ENCODE results near the gene AMIGO1.
"Not testable (repeated sequence)": the region's sequence is repeated elsewhere in the genome, so short reads cannot be mapped to it uniquely, and the experiment has no call there.

AMIGO1 gene

GRCh38 chr1:109479311-109479710, 30.2 kb downstream of the AMIGO1 start:
- no peak for DNase-seq (ENCODE audit: insufficient read length, low spot score)
- no peak for FAIRE-seq
- no peak for TF ChIP-seq POU2F2 (IDR thresholded peaks at IDR 0.05; ENCODE audit: low read depth, low read length)
- TF ChIP-seq POLR2A (IDR thresholded peaks at IDR 0.05; ENCODE audit: low read depth, low read length), result no peak
- no peak for TF ChIP-seq TAF1 (IDR thresholded peaks at IDR 0.05; ENCODE audit: low read depth, low read length)
- no peak for TF ChIP-seq PAX5 (IDR thresholded peaks at IDR 0.05; ENCODE audit: insufficient read depth, low read length, severe bottlenecking)
- no peak for TF ChIP-seq POLR2AphosphoS5 (IDR thresholded peaks at IDR 0.05; ENCODE audit: low read depth, low read length)
- TF ChIP-seq SPI1 (IDR thresholded peaks at IDR 0.05; ENCODE audit: low read depth, low read length), result no peak

DNA sequence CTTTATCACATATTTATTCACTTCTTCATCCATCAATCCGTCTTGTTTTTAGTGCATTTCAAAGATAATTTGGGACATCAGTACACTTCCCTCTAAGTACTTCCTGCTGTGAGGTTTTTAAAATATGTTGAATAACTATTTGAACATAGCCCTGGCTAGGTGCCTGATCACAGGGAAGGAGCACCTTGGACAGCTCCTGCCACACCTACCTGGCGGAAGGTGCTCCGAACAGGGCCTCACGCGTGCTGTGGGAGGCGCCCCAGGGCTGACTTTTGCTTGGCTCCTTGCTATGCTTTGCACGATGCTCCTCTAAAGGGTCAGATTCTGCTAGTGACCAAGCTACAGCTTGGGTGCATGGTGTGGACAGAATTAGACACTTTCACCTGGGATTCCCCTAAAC, 30.7 kb downstream of the AMIGO1 start:
- DNase-seq (ENCODE audit: insufficient read length, low spot score) (no peak), FAIRE-seq (no peak)
- TF ChIP-seq POLR2AphosphoS5 (IDR thresholded peaks at IDR 0.05; ENCODE audit: low read depth, low read length) (no peak), TAF1 (IDR thresholded peaks at IDR 0.05; ENCODE audit: low read depth, low read length) (no peak), SPI1 (IDR thresholded peaks at IDR 0.05; ENCODE audit: low read depth, low read length) (no peak), PAX5 (IDR thresholded peaks at IDR 0.05; ENCODE audit: insufficient read depth, low read length, severe bottlenecking) (no peak), POU2F2 (IDR thresholded peaks at IDR 0.05; ENCODE audit: low read depth, low read length) (no peak), POLR2A (IDR thresholded peaks at IDR 0.05; ENCODE audit: low read depth, low read length) (no peak)

GRCh38 chr1:109477821-109478220, 31.7 kb downstream of the AMIGO1 start:
- DNase-seq (ENCODE audit: insufficient read length, low spot score) (no peak), FAIRE-seq (no peak)
- TF ChIP-seq PAX5 (IDR thresholded peaks at IDR 0.05; ENCODE audit: insufficient read depth, low read length, severe bottlenecking) (no peak), SPI1 (IDR thresholded peaks at IDR 0.05; ENCODE audit: low read depth, low read length) (no peak), POLR2A (IDR thresholded peaks at IDR 0.05; ENCODE audit: low read depth, low read length) (no peak), POLR2AphosphoS5 (IDR thresholded peaks at IDR 0.05; ENCODE audit: low read depth, low read length) (no peak), TAF1 (IDR thresholded peaks at IDR 0.05; ENCODE audit: low read depth, low read length) (no peak), POU2F2 (IDR thresholded peaks at IDR 0.05; ENCODE audit: low read depth, low read length) (no peak)

DNA sequence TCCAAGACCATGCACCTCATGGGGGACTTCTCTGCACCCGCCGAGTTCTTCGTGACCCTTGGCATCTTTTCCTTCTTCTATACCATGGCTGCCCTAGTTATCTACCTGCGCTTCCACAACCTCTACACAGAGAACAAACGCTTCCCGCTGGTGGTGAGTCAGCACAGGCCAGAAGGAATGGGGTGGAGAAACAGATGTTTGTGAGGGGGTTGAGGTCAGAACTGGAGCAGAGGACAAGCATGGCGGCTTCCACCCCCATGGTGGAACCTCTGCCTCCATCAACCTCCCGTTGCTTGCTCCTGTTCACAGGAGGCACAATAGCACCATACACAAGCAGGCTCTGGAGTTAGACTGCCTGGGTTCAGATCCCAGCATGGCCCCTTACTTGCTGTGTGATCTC, 32.7 kb downstream of the AMIGO1 start:
- TF ChIP-seq POU2F2 (IDR thresholded peaks at IDR 0.05; ENCODE audit: low read depth, low read length) (no peak), POLR2A (IDR thresholded peaks at IDR 0.05; ENCODE audit: low read depth, low read length) (no peak), POLR2AphosphoS5 (IDR thresholded peaks at IDR 0.05; ENCODE audit: low read depth, low read length) (no peak), PAX5 (IDR thresholded peaks at IDR 0.05; ENCODE audit: insufficient read depth, low read length, severe bottlenecking) (no peak), TAF1 (IDR thresholded peaks at IDR 0.05; ENCODE audit: low read depth, low read length) (no peak), SPI1 (IDR thresholded peaks at IDR 0.05; ENCODE audit: low read depth, low read length) (no peak)
- no peak for DNase-seq (ENCODE audit: insufficient read length, low spot score)
- FAIRE-seq, result no peak

GRCh38 chr1:109475261-109475660, 34.3 kb downstream of the AMIGO1 start:
- TF ChIP-seq POLR2A (IDR thresholded peaks at IDR 0.05; ENCODE audit: low read depth, low read length), result no peak
- TF ChIP-seq TAF1 (IDR thresholded peaks at IDR 0.05; ENCODE audit: low read depth, low read length), result no peak
- no peak for TF ChIP-seq SPI1 (IDR thresholded peaks at IDR 0.05; ENCODE audit: low read depth, low read length)
- no peak for TF ChIP-seq POLR2AphosphoS5 (IDR thresholded peaks at IDR 0.05; ENCODE audit: low read depth, low read length)
- no peak for TF ChIP-seq POU2F2 (IDR thresholded peaks at IDR 0.05; ENCODE audit: low read depth, low read length)
- no peak for TF ChIP-seq PAX5 (IDR thresholded peaks at IDR 0.05; ENCODE audit: insufficient read depth, low read length, severe bottlenecking)
- DNase-seq (ENCODE audit: insufficient read length, low spot score), result no peak
- no peak for FAIRE-seq

GRCh38 chr1:109474697-109475096, 34.8 kb downstream of the AMIGO1 start:
- no peak for DNase-seq (ENCODE audit: insufficient read length, low spot score)
- FAIRE-seq, result no peak
- TF ChIP-seq TAF1 (IDR thresholded peaks at IDR 0.05; ENCODE audit: low read depth, low read length) (no peak), POLR2AphosphoS5 (IDR thresholded peaks at IDR 0.05; ENCODE audit: low read depth, low read length) (no peak), POU2F2 (IDR thresholded peaks at IDR 0.05; ENCODE audit: low read depth, low read length) (no peak), POLR2A (IDR thresholded peaks at IDR 0.05; ENCODE audit: low read depth, low read length) (no peak), SPI1 (IDR thresholded peaks at IDR 0.05; ENCODE audit: low read depth, low read length) (no peak), PAX5 (IDR thresholded peaks at IDR 0.05; ENCODE audit: insufficient read depth, low read length, severe bottlenecking) (no peak)

DNA sequence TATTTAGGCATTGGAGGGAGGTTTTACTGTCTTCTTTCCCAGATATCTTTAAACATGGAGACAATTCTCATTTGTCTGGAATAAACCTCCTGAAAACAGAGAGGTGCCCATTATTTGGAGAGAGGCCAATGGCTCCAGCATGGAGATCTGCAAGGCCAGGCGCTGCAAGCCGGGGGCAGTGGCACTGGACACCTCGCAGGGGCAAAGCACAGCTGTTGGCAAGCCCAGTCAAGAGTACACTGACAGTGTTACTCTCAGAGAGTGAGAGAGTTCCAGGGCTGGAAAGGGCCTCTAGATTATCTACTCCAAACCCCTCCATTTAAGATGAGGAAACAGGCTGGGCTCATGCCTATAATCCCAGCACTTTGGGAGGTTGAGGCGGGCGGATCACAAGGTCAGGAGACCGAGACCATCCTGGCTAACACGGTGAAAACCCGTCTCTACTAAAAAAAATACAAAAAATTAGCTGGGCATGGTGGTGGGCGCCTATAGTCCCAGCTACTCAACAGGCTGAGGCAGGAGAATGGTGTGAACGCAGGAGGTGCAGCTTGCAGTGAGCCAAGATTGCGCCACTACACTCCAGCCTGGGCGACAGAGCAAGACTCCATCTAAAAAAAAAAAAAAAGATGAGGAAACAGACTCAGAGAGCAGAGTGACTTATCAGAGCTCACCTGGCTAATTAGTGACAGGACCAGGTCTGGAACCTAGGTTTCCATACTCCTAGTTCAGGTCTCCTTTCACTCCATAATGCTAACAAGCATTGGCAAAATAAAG, 36.1 kb downstream of the AMIGO1 start:
- not testable (repeated sequence) for FAIRE-seq; DNase-seq (ENCODE audit: insufficient read length, low spot score)

GRCh38 chr1:109472779-109473178, 36.7 kb downstream of the AMIGO1 start:
- TF ChIP-seq POLR2A (IDR thresholded peaks at IDR 0.05; ENCODE audit: low read depth, low read length) (no peak), TAF1 (IDR thresholded peaks at IDR 0.05; ENCODE audit: low read depth, low read length) (no peak), POLR2AphosphoS5 (IDR thresholded peaks at IDR 0.05; ENCODE audit: low read depth, low read length) (no peak), SPI1 (IDR thresholded peaks at IDR 0.05; ENCODE audit: low read depth, low read length) (no peak), PAX5 (IDR thresholded peaks at IDR 0.05; ENCODE audit: insufficient read depth, low read length, severe bottlenecking) (no peak), POU2F2 (IDR thresholded peaks at IDR 0.05; ENCODE audit: low read depth, low read length) (no peak)
- no peak for FAIRE-seq
- DNase-seq (ENCODE audit: insufficient read length, low spot score), result no peak

DNA sequence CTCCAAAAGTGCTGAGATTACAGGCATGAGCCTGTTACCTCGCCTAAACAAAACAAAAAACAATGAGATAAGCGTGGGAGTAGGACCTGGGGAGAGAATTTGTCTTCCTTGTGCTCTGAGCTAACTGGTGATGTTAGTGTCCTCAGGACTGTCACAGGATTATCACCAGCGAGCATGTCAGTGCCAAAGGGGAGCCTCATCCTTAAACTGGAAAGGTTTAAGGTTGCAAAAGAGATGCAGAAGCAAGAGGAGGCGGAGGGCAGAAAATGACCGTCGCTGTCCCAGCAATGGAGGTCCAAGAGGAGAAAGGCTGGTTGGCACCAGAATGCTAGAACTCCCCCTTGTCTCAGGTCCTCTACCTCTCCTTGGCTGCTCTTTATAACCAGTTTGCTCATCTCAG, 39.3 kb downstream of the AMIGO1 start:
- no peak for FAIRE-seq
- no peak for DNase-seq (ENCODE audit: insufficient read length, low spot score)
- TF ChIP-seq PAX5 (IDR thresholded peaks at IDR 0.05; ENCODE audit: insufficient read depth, low read length, severe bottlenecking) (no peak), POLR2AphosphoS5 (IDR thresholded peaks at IDR 0.05; ENCODE audit: low read depth, low read length) (no peak)

- DNase-seq (ENCODE audit: insufficient read length, low spot score) (no peak), FAIRE-seq (no peak)
- TF ChIP-seq SPI1 (IDR thresholded peaks at IDR 0.05; ENCODE audit: low read depth, low read length) (no peak), TAF1 (IDR thresholded peaks at IDR 0.05; ENCODE audit: low read depth, low read length) (no peak), POLR2AphosphoS5 (IDR thresholded peaks at IDR 0.05; ENCODE audit: low read depth, low read length) (no peak)
Measured at GRCh38 chr1:109468903-109469302, 40.6 kb downstream of the AMIGO1 start.

Measured in GM12891 (cell line).